Activated CD4-positive, alpha-beta T cell treated with anti-CD3 and anti-CD28 coated beads, Interleukin-2, amount 50 U/mL, for 16 hours (primary cell): ENCODE results near the gene CENPU.
A peak's percentile ranks its signal among the peaks of the same experiment; 100 is the strongest.

ENCODE experiments used
- DNase-seq: peaks from one replicate; pipeline ENCODE4 v3.0.0-alpha.2; 2020

The CENPU gene

DNA sequence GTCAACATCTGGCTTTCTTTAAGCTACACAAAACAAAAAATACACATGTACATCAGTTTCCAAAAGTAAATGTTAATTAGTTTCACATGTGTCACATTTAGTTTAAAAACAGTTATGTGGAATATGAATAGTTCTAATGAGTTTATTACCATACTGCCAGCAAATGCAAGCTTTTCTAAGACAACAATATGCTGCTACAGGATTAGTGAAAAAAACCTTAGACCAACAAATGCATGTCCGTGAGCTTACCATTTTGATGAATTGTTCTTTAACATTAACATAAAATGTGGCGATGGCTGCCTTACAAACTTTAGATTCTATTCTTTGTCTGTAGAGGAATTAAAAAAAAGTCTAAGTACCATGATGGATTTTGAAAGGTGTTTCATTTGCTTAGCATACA is 31.8 kb downstream of the CENPU start:
- no peak for DNase-seq

DNA sequence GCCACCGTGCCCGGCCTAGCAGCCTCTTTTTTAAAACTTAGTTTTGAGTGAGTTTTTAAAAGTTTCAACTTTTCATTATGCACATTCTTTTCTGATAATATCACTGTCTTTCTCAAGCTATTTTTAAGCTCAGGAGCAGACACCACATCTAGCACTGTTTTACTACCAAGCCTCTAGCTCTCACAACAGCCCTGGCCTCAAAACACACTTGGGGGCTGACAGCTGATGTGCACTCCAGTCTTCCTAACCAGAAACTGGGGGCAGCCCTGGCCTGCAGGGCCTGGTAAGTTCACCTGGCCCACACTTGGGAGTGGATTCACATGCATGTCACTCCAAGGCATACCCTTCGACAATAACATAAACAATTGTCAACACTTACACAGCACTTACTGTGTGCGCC is 34.0 kb downstream of the CENPU start:
- no peak for DNase-seq

DNA sequence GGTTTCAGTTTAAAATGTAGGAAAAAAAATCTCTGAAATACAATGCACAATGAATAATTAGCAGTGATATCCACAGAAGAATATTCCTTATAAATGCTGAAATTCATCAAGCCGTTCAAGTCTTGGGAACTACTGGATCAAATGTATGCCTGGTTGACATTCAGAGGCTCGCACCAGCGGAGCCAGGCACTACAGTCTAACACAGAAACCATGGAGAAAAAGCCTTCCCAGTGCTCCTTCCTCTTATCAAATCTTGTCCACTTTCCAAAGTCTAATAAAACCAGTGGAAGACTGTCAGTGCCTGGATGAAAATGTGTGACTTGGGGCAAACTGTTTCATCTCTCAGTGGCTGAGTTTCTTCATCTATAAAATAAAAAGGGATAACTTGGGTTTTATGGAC is 35.9 kb downstream of the CENPU start:
- no peak for DNase-seq

DNA sequence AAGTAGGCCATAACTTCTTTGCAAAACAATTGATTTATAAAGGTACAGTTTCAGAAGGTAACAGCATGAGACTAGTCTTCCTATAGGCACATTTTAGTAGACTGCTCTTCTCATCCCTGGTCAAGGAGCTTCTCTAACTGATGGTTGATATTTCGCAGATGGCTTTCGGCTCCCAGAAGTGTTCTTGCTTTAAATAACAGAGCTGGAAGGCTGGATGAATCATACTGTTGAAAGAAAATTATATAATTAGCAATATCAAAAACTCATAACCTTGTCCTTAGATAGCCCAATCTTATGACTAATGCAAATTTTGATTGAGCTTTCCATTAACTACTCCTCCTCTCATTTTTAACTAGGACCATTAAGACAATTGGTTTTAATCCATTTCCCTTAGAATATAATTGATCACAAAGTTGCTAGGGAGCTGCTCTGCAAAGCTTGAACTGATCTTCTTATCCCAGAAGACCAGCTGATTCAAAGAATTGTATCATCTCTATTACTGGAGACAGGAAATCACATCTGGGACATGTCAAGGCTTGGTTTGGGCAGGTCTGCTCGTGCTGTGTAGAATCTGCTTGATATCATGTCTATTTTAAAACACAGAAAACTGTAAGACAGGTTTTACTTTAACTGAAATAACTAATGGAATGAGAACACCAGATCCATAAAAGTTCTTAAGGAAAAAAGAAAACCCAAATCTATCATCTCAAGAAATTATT is 38.6 kb downstream of the CENPU start:
- no peak for DNase-seq

DNA sequence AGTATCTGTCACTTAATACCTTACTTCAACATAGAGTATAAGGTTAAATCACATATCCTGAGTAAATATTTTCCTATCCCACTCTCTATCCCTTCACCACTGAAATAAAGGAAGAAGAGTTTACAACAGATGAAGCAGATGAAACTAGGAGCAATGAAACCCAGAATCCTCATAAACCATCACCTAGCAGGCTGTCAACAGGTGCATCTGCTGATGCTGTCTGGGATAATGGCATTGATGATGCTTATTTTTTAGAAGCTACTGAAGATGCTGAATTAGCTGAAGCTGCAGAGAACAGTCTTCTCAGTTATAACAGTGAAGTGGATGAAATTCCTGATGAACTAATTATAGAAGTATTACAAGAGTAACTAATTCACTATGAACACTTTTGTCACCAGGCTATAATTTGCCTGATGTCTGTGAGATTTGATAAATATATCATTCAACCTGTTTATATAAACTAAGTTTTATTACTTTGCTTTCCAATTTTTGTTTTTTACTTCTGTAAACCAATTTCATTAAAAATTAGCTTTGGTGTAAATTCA is 39.4 kb downstream of the CENPU start:
- DNase-seq: no peak

DNA sequence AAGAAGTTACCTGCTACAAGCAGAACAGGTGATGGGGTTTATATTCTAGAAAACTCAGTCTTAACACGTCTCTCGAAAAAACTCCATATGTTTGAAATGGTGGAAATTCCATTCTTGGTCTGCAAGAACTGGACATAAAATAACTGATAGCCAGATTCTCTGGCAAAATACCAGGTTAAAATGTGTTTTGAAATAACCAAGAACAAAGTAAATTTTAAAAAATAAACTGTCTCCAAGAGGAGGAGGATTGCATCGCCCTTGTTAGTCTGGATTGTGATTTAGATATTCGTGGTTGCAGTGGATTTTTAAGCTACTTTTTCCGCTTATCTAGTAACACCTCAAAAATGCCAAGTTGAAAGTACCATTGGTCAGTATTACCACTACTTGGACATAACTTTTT is 40.8 kb downstream of the CENPU start:
- no peak for DNase-seq

DNA sequence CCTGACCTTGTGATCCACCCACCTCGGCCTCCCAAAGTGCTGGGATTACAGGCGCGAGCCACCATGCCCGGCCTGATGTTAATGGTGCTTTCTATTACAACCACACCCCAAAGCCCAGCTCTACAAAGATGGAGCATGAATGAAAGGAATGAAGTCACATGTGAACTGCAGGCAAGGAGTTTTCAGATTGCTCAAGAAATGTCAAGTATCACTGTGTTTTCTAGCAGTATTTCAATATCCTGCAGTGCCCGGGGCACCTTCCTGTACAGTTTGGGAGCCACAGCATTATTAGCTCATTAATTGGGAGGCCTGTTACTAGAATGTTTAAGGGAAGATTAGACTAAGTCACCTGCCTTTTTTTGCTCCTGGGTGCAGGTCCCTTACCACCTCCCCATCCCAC is 44.2 kb downstream of the CENPU start:
- DNase-seq: no peak

DNA sequence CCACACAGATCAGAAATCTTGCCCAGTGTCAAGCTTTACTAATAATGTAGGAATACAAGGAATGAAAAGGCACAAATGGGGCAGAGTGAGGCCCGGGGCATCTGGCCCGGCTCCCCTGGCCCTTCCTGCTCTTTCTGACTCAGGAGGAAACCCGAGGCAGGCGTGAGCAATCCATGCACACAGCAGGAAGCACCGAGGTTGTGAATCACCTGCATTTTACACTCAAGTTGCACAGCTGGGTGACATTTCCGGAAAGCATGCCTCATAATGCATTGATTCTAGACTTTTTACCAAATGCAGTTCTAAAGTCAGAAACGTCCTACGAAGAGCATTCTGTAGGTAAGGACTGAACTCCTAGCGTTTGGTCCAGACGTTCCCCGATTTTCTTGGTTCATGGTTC is 45.4 kb downstream of the CENPU start:
- DNase-seq: peak; percentile 48

DNA sequence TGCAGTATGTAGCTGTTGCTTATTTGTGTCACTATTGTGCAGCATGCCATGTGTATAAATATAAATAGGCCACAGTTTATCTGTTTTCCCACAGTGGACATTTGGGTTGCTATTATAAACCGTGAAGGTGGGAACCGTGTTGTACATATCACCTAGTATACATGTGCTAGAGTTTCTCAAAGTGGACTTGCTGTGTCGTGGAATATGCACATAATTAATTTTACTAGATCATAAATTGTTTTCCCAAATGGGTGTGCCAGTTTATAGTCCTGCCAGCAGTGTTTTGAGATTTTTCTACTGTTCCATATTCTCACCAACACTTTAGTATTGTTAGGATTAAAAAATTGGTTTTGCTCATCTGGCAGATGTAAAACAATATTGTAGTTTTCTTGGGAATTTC is 45.9 kb downstream of the CENPU start:
- no peak for DNase-seq

DNA sequence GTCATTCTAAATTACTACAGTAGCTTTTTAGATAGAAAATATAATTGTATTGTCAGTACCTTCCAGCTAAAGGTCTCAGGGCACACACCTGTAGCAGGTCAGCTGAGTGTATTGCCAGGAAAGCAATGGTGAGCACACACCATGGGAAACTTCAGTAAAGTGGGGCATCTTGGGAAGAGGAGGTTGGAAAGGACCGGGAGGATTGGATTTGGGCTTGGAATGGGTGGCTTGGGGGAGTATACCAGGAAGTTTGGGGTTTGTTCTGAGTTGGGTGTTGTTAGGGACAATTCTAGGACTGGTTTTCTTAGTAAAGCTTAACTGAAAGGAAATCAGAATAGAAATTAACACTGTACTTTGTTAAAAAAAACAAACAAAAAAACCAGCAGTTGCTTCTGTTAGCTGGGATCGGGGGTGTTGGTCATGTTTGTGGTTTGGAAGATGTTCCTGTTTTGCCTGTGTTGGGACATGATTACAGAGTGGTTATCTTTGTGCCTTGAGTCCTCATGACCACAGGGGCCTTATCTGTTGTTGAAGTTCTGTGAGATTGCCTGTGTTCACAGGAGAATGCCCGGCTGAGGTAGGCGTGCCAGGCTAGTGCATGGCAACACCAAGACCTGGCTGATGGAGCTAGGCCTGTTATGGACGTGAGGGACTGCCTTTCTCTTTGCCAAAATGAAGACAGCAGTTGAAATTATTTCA is 49.3 kb downstream of the CENPU start:
- DNase-seq: no peak

DNA sequence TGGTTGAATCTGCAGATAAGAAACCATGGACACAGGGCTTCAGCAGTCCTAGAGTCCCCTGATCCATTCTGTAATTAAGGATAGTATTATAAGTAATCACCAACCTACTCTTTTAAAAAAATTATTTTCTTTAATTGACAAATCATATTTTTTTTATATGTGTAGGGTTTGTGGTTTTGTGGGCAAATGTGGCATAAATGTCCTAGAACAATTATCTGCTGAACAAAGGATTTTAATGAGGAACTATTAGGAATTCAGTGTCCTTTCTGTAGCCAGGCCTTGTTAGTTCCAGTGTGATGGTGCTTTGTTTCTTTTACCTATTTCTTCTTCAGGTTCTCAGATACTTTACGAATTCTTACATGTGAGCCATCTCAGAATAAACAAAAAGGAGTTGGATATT is 52.0 kb downstream of the CENPU start:
- no peak for DNase-seq

DNA sequence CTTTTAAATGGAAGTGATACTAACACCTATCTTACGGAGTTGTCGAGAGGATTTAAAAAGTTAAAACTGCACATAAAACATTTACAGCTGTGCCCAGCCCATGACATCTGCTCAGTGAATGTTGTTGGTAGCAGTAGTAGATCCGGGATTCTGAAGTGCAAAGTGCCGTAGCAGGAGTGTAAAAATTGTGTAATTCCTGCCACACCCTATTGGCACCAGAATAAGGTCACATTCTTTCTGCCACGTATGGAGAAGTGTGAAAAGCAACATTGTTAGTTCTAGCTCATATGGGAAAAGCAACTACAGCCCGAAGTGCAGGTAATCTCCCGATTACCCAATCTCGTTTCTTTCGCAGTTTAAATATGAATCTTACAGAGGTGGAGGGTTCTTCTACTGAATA is 53.2 kb downstream of the CENPU start:
- DNase-seq: no peak

DNA sequence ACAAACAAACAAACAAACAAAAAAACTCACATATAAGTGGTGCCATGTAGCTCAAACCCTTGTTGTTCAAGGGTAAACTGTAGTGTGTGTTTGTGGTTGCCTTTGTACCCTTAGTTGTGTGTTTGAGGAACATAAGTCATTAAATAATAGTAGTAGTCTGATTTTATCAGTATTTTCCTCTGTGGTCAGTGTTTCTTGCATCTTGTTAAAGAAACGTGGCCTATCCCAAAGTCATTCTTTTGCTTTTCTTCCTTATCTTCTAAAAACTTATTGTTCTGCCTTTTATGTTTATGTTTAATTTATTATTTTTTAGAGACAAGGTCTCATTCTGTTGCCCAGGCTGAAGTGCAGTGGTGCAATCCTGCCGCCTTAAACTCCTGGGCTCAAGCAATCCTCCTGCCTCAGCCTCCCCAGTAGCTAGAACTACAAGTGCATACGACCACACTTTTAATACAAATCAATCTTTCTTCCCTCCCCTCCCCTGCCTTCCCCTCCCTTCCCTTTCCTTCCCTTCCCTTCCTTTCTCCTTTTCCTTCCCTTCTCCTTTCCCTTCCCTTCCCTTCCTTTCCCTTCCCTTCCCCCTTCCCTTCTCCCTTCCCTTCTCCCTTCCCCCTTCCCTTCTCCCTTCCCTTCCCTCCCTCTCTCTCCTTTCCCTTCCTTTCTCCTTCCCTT is 57.9 kb downstream of the CENPU start:
- no peak for DNase-seq

DNA sequence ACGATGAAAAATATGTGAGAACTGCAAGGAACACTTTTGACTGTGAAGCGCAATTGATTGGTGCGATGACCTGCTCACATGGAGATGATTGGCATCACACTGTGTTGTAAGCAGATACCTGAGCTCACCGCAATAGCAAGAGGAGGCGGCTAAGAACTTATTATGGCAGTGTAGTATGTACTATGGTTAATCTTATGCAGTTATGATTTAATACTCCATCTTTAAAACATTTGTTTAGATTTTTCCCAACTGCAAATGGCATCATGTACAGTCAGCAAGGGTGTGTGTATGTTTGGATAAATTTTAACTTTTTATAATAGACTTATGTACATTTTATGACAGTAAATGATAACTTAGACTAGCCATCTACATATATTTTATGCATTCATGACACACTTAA is 58.9 kb downstream of the CENPU start:
- no peak for DNase-seq

DNA sequence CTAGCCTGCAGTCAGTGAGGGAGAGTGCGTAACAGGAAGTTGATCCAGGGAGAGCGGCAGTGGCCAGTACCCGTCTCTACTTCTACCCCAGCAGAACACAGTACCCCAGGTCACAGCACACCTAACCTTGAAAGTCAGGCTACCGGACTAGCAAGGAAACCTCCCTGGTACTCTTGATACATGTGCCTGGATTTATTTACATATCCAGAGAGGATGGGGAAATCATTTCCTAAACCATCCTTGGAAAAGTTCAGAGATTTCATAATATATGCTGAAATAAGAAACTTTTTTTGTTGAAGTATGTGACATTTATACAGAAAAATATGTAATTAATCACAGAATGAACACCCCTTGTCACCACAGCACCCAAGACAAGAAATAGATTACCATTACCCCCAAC is 59.9 kb downstream of the CENPU start:
- DNase-seq: no peak

DNA sequence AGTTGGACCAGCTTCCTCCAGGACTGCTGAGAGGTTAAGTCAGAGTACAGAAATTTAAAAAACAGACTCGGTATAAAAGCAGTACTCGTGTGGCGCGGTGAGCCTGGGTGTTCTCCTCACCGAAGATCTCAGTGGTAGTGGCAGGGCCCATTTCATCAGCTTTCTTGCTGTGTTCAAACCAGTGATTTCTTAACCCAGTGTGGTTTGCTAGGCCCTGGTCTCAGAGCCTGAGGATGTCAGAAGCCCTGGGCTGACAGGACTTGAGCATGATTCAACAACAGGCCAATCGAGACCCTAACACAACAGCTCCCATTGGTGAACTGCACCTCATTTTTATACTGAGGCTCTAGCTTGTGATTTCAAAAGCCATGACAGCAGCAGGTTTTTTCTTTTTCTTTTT is 61.2 kb downstream of the CENPU start:
- DNase-seq: no peak

DNA sequence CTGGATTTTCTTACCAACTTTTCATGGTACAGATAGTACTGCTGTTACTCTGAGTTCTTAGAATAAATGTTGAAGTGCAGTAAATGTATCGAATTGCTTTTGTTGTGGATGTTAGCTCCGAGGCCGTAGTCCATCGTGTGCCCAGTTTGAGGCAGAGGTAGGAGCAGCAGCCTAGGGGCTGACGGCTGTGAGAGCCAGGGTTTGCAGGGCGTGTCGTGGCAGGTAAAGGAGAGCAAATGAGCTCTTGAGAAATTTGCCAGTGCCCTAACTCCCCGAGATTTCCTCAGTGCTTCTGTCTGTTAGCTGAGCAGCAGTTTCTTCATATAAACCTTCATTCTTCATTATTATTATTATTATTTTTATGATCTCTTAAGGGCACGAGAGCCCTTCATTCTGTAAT is 62.8 kb downstream of the CENPU start:
- no peak for DNase-seq

DNA sequence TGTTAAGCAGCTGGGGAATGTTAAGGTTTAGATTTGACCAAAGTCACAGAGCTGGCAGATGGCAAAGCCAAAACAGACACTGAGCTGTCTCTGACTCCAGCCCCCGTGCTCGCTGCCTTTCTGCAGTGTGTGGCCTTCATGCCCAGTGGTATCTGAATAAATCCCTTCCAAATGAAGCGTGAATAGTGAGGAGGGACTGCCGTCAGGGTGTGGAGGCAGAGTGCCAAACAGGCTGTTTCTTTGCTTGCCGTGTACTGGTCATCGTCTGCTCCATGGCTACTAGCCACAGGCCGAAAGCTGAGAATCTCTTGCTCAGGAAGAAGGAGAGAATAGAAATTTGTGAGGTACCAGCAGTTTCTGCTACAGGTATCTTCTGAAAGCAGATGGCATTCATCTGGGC is 64.6 kb downstream of the CENPU start:
- no peak for DNase-seq

DNA sequence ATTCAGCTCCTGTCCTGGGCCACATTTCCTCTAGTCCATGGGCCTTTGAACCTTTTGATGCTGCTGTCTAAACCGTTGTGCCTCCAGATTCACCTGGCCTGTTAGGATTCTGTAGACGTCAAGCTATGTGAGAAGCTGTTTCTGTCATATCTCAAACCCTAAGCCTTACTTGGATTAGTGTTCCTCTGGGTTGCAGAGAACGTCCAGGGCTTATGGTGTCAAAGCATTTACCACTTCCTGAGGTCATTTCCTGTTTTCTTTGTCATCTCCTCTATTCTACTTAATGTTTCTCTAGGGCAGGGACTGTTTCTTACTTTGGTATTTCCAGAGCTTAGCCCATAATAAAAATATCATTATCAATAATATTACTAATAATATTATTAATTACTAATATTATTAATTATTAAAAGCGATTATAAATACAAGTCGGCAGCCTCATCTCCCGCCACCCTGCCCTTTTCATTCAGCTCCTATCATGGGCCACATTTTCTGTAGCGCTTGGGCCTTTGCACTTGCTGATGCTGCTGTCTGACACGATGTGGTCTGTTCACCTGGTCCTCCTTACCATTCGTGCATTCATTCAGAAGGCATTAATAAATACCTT is 65.3 kb downstream of the CENPU start:
- peak; percentile 68 for DNase-seq

DNA sequence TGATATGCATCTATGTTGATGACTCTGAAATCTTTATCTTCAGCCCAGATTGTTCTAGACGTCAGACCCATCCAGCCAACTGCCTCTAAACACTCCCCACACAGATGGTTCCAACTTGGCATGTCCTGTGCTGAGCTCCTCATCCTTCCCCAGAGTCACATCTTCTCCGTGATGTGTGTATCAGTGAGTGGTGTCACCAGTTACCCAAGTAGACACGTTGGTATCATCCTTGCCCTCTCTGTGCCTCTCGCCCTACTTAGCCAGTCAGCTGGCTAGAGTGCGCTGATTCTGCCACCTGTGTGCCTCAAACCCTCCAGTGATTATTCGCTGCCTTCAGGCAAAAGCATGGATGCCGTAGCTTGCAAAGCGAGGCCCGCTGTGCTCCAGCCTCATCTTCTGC is 65.8 kb downstream of the CENPU start:
- DNase-seq: no peak

DNA sequence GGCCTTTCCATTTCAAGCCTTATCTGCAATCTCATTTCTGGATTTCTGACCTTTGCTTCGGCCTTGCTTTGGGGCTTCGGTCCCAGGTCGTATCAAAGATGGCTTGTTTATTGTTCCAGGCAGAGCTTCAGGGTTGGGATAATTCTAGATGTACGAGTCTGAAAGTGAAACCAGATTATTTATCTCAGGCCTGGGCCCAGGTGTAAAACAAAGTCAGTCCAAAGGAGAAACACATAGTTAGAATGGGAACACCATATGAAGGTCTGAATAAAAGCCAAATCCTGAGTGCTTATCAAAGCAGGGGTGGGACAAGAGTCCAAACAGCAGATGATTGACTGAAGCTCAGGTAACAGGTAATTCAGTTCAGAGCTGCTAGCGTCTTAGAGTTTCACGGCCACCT is 67.2 kb downstream of the CENPU start:
- no peak for DNase-seq

DNA sequence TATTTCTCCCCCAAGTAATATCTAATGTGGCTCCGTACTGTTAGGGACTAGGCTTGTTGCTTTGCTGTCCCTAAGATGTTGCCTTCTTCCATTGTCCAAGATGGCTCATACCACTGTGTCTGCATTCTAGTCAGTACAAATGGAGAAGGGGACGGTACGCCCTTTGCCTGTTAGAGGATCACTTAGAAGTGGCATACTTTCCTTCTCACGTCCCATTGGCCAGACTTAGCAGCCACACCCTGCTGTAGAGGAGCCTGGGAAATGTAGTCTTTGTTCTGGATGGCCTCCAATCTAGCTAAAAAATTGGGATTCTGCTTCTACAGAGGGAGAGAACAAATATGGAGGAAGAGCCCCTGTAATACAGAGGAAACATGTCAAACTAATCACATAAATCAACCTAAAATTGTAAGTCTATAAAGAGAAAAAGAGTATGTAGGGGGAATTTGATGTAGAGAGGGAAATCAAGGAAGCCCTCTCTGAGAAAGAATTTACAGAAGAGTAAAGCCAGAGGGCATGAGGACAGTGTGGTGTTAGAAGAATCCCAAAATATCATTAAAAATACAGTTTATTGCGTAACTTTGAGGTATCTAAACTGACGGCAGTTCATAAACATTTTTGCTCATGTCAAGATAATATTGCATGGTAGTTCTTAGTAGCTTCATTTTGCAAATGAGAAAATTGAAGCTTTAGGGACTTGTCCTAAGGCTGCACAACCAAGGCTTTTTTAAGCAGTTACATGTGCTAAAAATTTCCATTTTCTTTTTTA is 69.3 kb downstream of the CENPU start:
- DNase-seq: no peak

DNA sequence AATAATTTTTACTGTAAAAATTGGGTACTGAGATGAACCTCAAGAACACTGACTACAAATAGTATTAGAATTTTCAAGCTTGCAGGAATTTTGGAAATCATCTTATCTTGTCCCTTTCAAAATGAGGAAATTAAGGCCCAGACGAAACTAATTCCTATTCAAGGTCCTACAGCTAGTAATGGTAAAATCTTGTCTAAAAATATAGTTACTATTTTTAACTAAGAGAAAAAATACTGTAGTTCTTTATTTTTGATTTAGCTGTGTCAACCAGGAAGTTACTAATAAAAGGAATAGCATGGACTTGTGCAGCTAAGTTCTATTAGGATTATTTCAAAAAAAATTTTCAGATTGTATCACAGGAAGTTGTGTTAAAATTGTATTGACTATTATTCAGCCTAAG is 71.7 kb downstream of the CENPU start:
- DNase-seq: no peak
